Prostate gland (tissue), 2 donors: ENCODE data around the gene HYCC1. TPM values are rescaled to one million over a fixed set of nuclear protein-coding genes. Genes with fewer than 3 reads are reported as not detected.

Source experiments
- DNase-seq: peaks from one replicate; pipeline ENCODE4 v3.0.0-alpha.2; 2019; ENCODE audit warnings: low spot score
- H3K27ac ChIP-seq, 2 donors: fragments of 200-600 bp; sonication (generic); 2 replicates each; pipeline ENCODE4 v1.5.1; 2017 to 2019
- H3K27me3 ChIP-seq: fragments of 200-600 bp; sonication (generic); replicated peaks from 2 replicates; pipeline ENCODE4 v1.5.1; 2019; ENCODE audit not compliant: insufficient read depth
- H3K36me3 ChIP-seq, 2 donors: fragments of 200-600 bp; sonication (generic); 1 replicate in 1 of 2; 2 replicates in 1 of 2; pipeline versions ENCODE4 v1.5.1 to v1.8.1; 2017 to 2019
- H3K4me1 ChIP-seq: fragments of 200-600 bp; sonication (generic); replicated peaks from 2 replicates; pipeline ENCODE4 v1.5.1; 2019
- H3K4me3 ChIP-seq, 2 donors: fragments of 200-600 bp; sonication (generic); 2 replicates each; pipeline ENCODE4 v1.5.1; 2017 to 2019
- H3K9me3 ChIP-seq: fragments of 200-600 bp; sonication (generic); 2 replicates; pipeline ENCODE4 v1.5.1; 2017
- CTCF ChIP-seq, 4 experiments: fragments of 200-600 bp in 2 of 4; fragments of 450-650 bp in 2 of 4; sonication (generic) in 2 of 4; IDR thresholded peaks; 1 replicate in 3 of 4; 2 replicates in 1 of 4; pipeline ENCODE4 v1.5.1; 2016 to 2019; ENCODE audit warnings: antibody characterized with exemption in 4 of 4, mild to moderate bottlenecking in 2 of 4, moderate library complexity in 2 of 4
- POLR2A ChIP-seq: fragments of 450-650 bp; IDR thresholded peaks from one replicate; pipeline ENCODE4 v1.6.1; 2016; ENCODE audit warnings: antibody characterized with exemption, mild to moderate bottlenecking
- POLR2AphosphoS5 ChIP-seq: sonication (generic); formaldehyde crosslinking; IDR thresholded peaks from one replicate; pipeline ENCODE4 v1.6.1; 2017; ENCODE audit warnings: antibody characterized with exemption
- WGBS: methylation state at CpG from one replicate; pipeline ENCODE4 v1.1.5; 2018; 5-methylcytosine and 5-hydroxymethylcytosine counted together
- intact Hi-C: fragments of 100-400 bp; cut with DNase I; formaldehyde crosslinking; loops from one replicate; pipeline ENCODE4 v1.14.2; 2022
- total RNA-seq, 2 donors: library from RNA; depleted of rRNA; stranded (reverse); fragments of >200 nt; gene quantifications; one replicate each; pipeline ENCODE4 v1.1.0, GENCODE V29; 2016

Gene HYCC1
- total RNA-seq, 2 donors from 2014 or later: 15.7 to 18.3 TPM

- Histone ChIP-seq H3K27me3 (no peaks in the 10 kb centered on the region), H3K9me3 (no peaks in the 10 kb centered on the region), H3K4me1 (no peaks in the 10 kb centered on the region), H3K27ac (no peak overlapping the region), H3K4me3 (no peak overlapping the region), H3K36me3 (no peaks in the 10 kb centered on the region)
- 77% methylated on average over 2 of the region's 2 CpGs for WGBS
- intact Hi-C loops: loop anchor here (5.0 to 10.0 kb wide), 2 partner anchors 162 to 670 kb away; partner anchors contain the start of gene FAM221A
- TF ChIP-seq CTCF (IDR thresholded peaks at IDR 0.05) (no peak), POLR2A (no peak), POLR2AphosphoS5 (no peak)
- DNase-seq: no peak
Observed at GRCh38 chr7:23014681-23015080, 751 bp upstream of the HYCC1 start.

- under 1% methylated on average over 39 of the region's 52 CpGs for WGBS
- peak overlapping the region; percentile 57 to 63 for H3K27ac ChIP-seq
- peak overlapping the region; percentile 77 to 87 for H3K4me3 ChIP-seq
- no peaks in the 10 kb centered on the region for H3K4me1 ChIP-seq
- H3K36me3 ChIP-seq: no peaks in the 10 kb centered on the region
- intact Hi-C loops: loop anchor here (5.0 to 10.0 kb wide), 2 partner anchors 161 to 672 kb away; partner anchors contain the start of gene FAM221A
- no peaks in the 10 kb centered on the region for H3K9me3 ChIP-seq
- no peaks in the 10 kb centered on the region for H3K27me3 ChIP-seq
- peak; percentile 5 for DNase-seq
- TF ChIP-seq CTCF (IDR thresholded peaks at IDR 0.05): peak in 1 of 4 experiments; percentile 6
- TF ChIP-seq POLR2AphosphoS5: no peak
Observed at GRCh38 chr7:23012908-23013714, 819 bp downstream of the HYCC1 start.

- TF ChIP-seq POLR2A (no peak), POLR2AphosphoS5 (no peak), CTCF (IDR thresholded peaks at IDR 0.05) (no peak)
- no peak overlapping the region for H3K4me3 ChIP-seq
- H3K27ac ChIP-seq: no peak overlapping the region
- no peaks in the 10 kb centered on the region for H3K4me1 ChIP-seq
- intact Hi-C loops: loop anchor here (5.0 to 10.0 kb wide), 2 partner anchors 160 to 673 kb away; partner anchors contain the start of gene FAM221A
- H3K36me3 ChIP-seq: no peaks in the 10 kb centered on the region
- no peaks in the 10 kb centered on the region for H3K27me3 ChIP-seq
- H3K9me3 ChIP-seq: no peaks in the 10 kb centered on the region
- WGBS: 79% methylated on average over 6 of the region's 6 CpGs
- DNase-seq: no peak
Observed at GRCh38 chr7:23012186-23012585, 1.7 kb downstream of the HYCC1 start.

- DNase-seq: no peak
- Histone ChIP-seq H3K4me3 (no peak overlapping the region), H3K4me1 (no peaks in the 10 kb centered on the region), H3K27ac (no peak overlapping the region), H3K9me3 (no peaks in the 10 kb centered on the region), H3K36me3 (no peaks in the 10 kb centered on the region), H3K27me3 (no peaks in the 10 kb centered on the region)
- TF ChIP-seq CTCF (IDR thresholded peaks at IDR 0.05): no peak
- no peak for TF ChIP-seq POLR2AphosphoS5
- no peak for TF ChIP-seq POLR2A
- 85% methylated on average over 3 of the region's 3 CpGs for WGBS
- intact Hi-C loops: loop anchor here (5.0 to 10.0 kb wide), 2 partner anchors 159 to 673 kb away; partner anchors contain the start of gene FAM221A
Observed at GRCh38 chr7:23011222-23011924, 2.6 kb downstream of the HYCC1 start.
